Activated naive CD4-positive, alpha-beta T cell treated with anti-CD3 and anti-CD28 coated beads, Interleukin-2, amount 50 U/mL, for 16 hours (primary cell): ENCODE measurements around the gene CNBD2.
"Not testable (repeated sequence)": the region's sequence is repeated elsewhere in the genome, so short reads cannot be mapped to it uniquely, and the experiment has no call there.

Experiments
- DNase-seq: peaks from one replicate; pipeline ENCODE4 v3.0.0-alpha.2; 2020

The CNBD2 gene

GRCh38 chr20:35975576-35976373 is 7.4 kb downstream of the CNBD2 start:
- DNase-seq: no peak

- no peak for DNase-seq
Measured at GRCh38 chr20:35978041-35978513, 9.7 kb downstream of the CNBD2 start.

GRCh38 chr20:35979544-35979943 is 11.2 kb downstream of the CNBD2 start:
- DNase-seq: no peak

GRCh38 chr20:35981969-35982368 is 13.6 kb downstream of the CNBD2 start:
- DNase-seq: no peak

- DNase-seq: no peak
Measured at GRCh38 chr20:35984382-35984781, 16.0 kb downstream of the CNBD2 start.

- DNase-seq: no peak
Measured at GRCh38 chr20:35985806-35986205, 17.4 kb downstream of the CNBD2 start.

GRCh38 chr20:35988910-35989463 is 20.6 kb downstream of the CNBD2 start:
- no peak for DNase-seq

- DNase-seq: peak; percentile 21
Measured at GRCh38 chr20:35991142-35991771, 22.9 kb downstream of the CNBD2 start.

GRCh38 chr20:35992713-35993335 is 24.4 kb downstream of the CNBD2 start:
- DNase-seq: peak; percentile 30

GRCh38 chr20:35994994-35995453 is 26.6 kb downstream of the CNBD2 start:
- peak; percentile 85 for DNase-seq

- DNase-seq: not testable (repeated sequence)
Measured at GRCh38 chr20:35996492-35996891, 28.1 kb downstream of the CNBD2 start.

GRCh38 chr20:36001331-36001730 is 32.9 kb downstream of the CNBD2 start:
- not testable (repeated sequence) for DNase-seq

- DNase-seq: no peak
Measured at GRCh38 chr20:36002855-36003254, 34.5 kb downstream of the CNBD2 start.

- no peak for DNase-seq
Measured at GRCh38 chr20:36004045-36004444, 35.7 kb downstream of the CNBD2 start.

GRCh38 chr20:36008461-36009035 is 40.2 kb downstream of the CNBD2 start:
- DNase-seq: no peak

- no peak for DNase-seq
Measured at GRCh38 chr20:36010076-36010475, 41.7 kb downstream of the CNBD2 start.

- DNase-seq: no peak
Measured at GRCh38 chr20:36010825-36011224, 42.4 kb downstream of the CNBD2 start.

- DNase-seq: no peak
Measured at GRCh38 chr20:36015806-36016403, 47.5 kb downstream of the CNBD2 start.

GRCh38 chr20:36017048-36017951 is 48.9 kb downstream of the CNBD2 start:
- no peak for DNase-seq

GRCh38 chr20:36018208-36018988 is 50.0 kb downstream of the CNBD2 start:
- DNase-seq: no peak

GRCh38 chr20:36026131-36026530 is 57.7 kb downstream of the CNBD2 start:
- not testable (repeated sequence) for DNase-seq
